ENCODE results near the gene ZNFX1.

The ZNFX1 gene

GRCh38 chr20:49247792-49248191 is 30.1 kb downstream of the ZNFX1 start:
- DNase-seq: no peak

GRCh38 chr20:49247169-49247723 is 30.6 kb downstream of the ZNFX1 start:
- DNase-seq: no peak

- no peak for DNase-seq
These were observed 31.7 kb downstream of the ZNFX1 start for GRCh38 chr20:49245921-49246740.

GRCh38 chr20:49237531-49237930 is 40.3 kb downstream of the ZNFX1 start:
- DNase-seq: no peak

- no peak for DNase-seq
These were observed 41.6 kb downstream of the ZNFX1 start for GRCh38 chr20:49236301-49236700.

GRCh38 chr20:49234831-49235230 is 43.0 kb downstream of the ZNFX1 start:
- DNase-seq: no peak

GRCh38 chr20:49233226-49233625 is 44.6 kb downstream of the ZNFX1 start:
- DNase-seq: no peak

- DNase-seq: no peak
These were observed 46.4 kb downstream of the ZNFX1 start for GRCh38 chr20:49231471-49231870.

GRCh38 chr20:49230561-49231133 is 47.2 kb downstream of the ZNFX1 start:
- DNase-seq: no peak

- DNase-seq: no peak
These were observed 47.8 kb downstream of the ZNFX1 start for GRCh38 chr20:49230021-49230420.

- DNase-seq: no peak
These were observed 48.5 kb downstream of the ZNFX1 start for GRCh38 chr20:49229381-49229780.

- no peak for DNase-seq
These were observed 49.2 kb downstream of the ZNFX1 start for GRCh38 chr20:49228676-49229075.

GRCh38 chr20:49225896-49226295 is 52.0 kb downstream of the ZNFX1 start:
- no peak for DNase-seq

- no peak for DNase-seq
These were observed 57.7 kb downstream of the ZNFX1 start for GRCh38 chr20:49219924-49220831.

- peak; percentile 97 for DNase-seq
These were observed 58.5 kb downstream of the ZNFX1 start, which contains the start of gene DDX27 for GRCh38 chr20:49219091-49219923. TSS of gene DDX27 (plus strand) at chr20:49219416. CDS start at chr20:49219449, 33 bp downstream.

GRCh38 chr20:49218739-49219090 is 59.1 kb downstream of the ZNFX1 start:
- peak; percentile 16 for DNase-seq

GRCh38 chr20:49216991-49217578 is 60.8 kb downstream of the ZNFX1 start:
- DNase-seq: peak; percentile 94

- DNase-seq: no peak
These were observed 62.6 kb downstream of the ZNFX1 start for GRCh38 chr20:49215232-49215631.

GRCh38 chr20:49214571-49214970 is 63.3 kb downstream of the ZNFX1 start:
- no peak for DNase-seq

GRCh38 chr20:49210757-49211110 is 67.1 kb downstream of the ZNFX1 start:
- no peak for DNase-seq

- DNase-seq: no peak
These were observed 67.6 kb downstream of the ZNFX1 start for GRCh38 chr20:49210101-49210756.
